Mesenchymal stem cell (in vitro differentiated cells and primary cell): ENCODE data around the gene TANC1.

Experiments
- DNase-seq: peaks from one replicate; pipeline ENCODE4 v3.0.0-alpha.2; 2013
- H2AFZ ChIP-seq: one replicate; pipeline ENCODE4 v1.6.1; 2013; ENCODE audit warnings: low read depth, mild to moderate bottlenecking, control low read depth, inconsistent platforms, low read length, moderate library complexity
- H2AK5ac ChIP-seq: 2 replicates; pipeline ENCODE4 v1.6.1; 2013; ENCODE audit warnings: low read length, moderate library complexity, mild to moderate bottlenecking, inconsistent platforms; ENCODE audit not compliant: severe bottlenecking
- H2BK120ac ChIP-seq: one replicate; pipeline ENCODE4 v1.6.1; 2013; ENCODE audit warnings: low read depth, mild to moderate bottlenecking, inconsistent platforms, low read length, moderate library complexity
- H2BK12ac ChIP-seq, 2 experiments: one replicate each; pipeline ENCODE4 v1.6.1; 2013; ENCODE audit warnings: inconsistent platforms in 2 of 2, low read length in 2 of 2, mild to moderate bottlenecking in 2 of 2, moderate library complexity in 2 of 2, control low read depth in 1 of 2
- H2BK15ac ChIP-seq: one replicate; pipeline ENCODE4 v1.6.1; 2013; ENCODE audit warnings: mild to moderate bottlenecking, low read depth, inconsistent platforms; ENCODE audit not compliant: poor library complexity, severe bottlenecking
- H2BK5ac ChIP-seq: 2 replicates; pipeline ENCODE4 v1.6.1; 2013; ENCODE audit warnings: low read depth, mild to moderate bottlenecking, low read length, control low read depth, inconsistent platforms; ENCODE audit not compliant: poor library complexity, severe bottlenecking
- H3K14ac ChIP-seq, 2 experiments: one replicate each; pipeline ENCODE4 v1.6.1; 2013; ENCODE audit warnings: inconsistent platforms in 2 of 2, low read length in 2 of 2, control low read depth in 1 of 2, mild to moderate bottlenecking in 1 of 2, moderate library complexity in 1 of 2
- H3K18ac ChIP-seq, 2 experiments: one replicate each; pipeline ENCODE4 v1.6.1; 2013; ENCODE audit warnings: inconsistent platforms in 2 of 2, low read length in 2 of 2, control low read depth in 1 of 2, low read depth in 1 of 2, mild to moderate bottlenecking in 1 of 2
- H3K23ac ChIP-seq, 2 experiments: one replicate each; pipeline ENCODE4 v1.6.1; 2013; ENCODE audit warnings: inconsistent platforms in 2 of 2, low read length in 2 of 2, mild to moderate bottlenecking in 2 of 2, moderate library complexity in 2 of 2, control low read depth in 1 of 2
- H3K27ac ChIP-seq: 2 replicates; pipeline ENCODE4 v1.5.1; 2013; ENCODE audit warnings: mild to moderate bottlenecking, moderate library complexity, low read length, control low read depth, inconsistent platforms; ENCODE audit not compliant: poor library complexity, severe bottlenecking
- H3K27me3 ChIP-seq, 2 experiments: 2 replicates each; pipeline versions ENCODE4 v1.6.1 to v1.7.0; 2013; ENCODE audit warnings: low read length in 2 of 2, mild to moderate bottlenecking in 2 of 2, moderate library complexity in 2 of 2, control low read depth in 1 of 2, inconsistent platforms in 1 of 2; ENCODE audit not compliant: control insufficient read depth in 1 of 2, insufficient read depth in 1 of 2
- H3K36me3 ChIP-seq, 2 experiments: 2 replicates each; pipeline versions ENCODE4 v1.6.1 to v1.7.0; 2013; ENCODE audit warnings: low read length in 2 of 2, control low read depth in 1 of 2, inconsistent platforms in 1 of 2, low read depth in 1 of 2, mild to moderate bottlenecking in 1 of 2; ENCODE audit not compliant: insufficient read depth in 2 of 2, control insufficient read depth in 1 of 2
- H3K4ac ChIP-seq, 2 experiments: one replicate each; pipeline ENCODE4 v1.6.1; 2013; ENCODE audit warnings: inconsistent platforms in 2 of 2, low read length in 2 of 2, mild to moderate bottlenecking in 2 of 2, moderate library complexity in 2 of 2, control low read depth in 1 of 2, low read depth in 1 of 2
- H3K4me1 ChIP-seq: 2 replicates; pipeline ENCODE4 v1.6.1; 2013; ENCODE audit warnings: low read depth, low read length, control low read depth; ENCODE audit not compliant: control insufficient read depth, insufficient read depth
- H3K4me2 ChIP-seq: 2 replicates; pipeline ENCODE4 v1.6.1; 2013; ENCODE audit warnings: low read length, mild to moderate bottlenecking, inconsistent platforms; ENCODE audit not compliant: poor library complexity, severe bottlenecking
- H3K4me3 ChIP-seq, 2 experiments: 2 replicates each; pipeline versions ENCODE4 v1.5.1 to v1.7.0; 2013; ENCODE audit warnings: low read length in 2 of 2, mild to moderate bottlenecking in 2 of 2, control low read depth in 1 of 2, low read depth in 1 of 2; ENCODE audit not compliant: insufficient read depth in 1 of 2
- H3K79me1 ChIP-seq: replicated peaks from 2 replicates; pipeline ENCODE4 v1.6.1; 2013; ENCODE audit warnings: mild to moderate bottlenecking, control low read depth, low read length, inconsistent platforms; ENCODE audit not compliant: poor library complexity, severe bottlenecking
- H3K9ac ChIP-seq: 2 replicates; pipeline ENCODE4 v1.7.0; 2013; ENCODE audit warnings: mild to moderate bottlenecking, low read length, moderate library complexity
- H3K9me3 ChIP-seq: 2 replicates; pipeline ENCODE4 v1.7.0; 2013; ENCODE audit warnings: mild to moderate bottlenecking, low read length; ENCODE audit not compliant: control insufficient read depth
- H4K8ac ChIP-seq: one replicate; pipeline ENCODE4 v1.6.1; 2013; ENCODE audit warnings: inconsistent platforms, mild to moderate bottlenecking, low read length, moderate library complexity
- H4K91ac ChIP-seq: one replicate; pipeline ENCODE4 v1.6.1; 2013; ENCODE audit warnings: mild to moderate bottlenecking, low read length, inconsistent platforms
- WGBS: methylation state at CpG from one replicate; pipeline ENCODE4 v1.1.7; 2013; ENCODE audit warnings: mixed read lengths; 5-methylcytosine and 5-hydroxymethylcytosine counted together

Gene TANC1

DNA sequence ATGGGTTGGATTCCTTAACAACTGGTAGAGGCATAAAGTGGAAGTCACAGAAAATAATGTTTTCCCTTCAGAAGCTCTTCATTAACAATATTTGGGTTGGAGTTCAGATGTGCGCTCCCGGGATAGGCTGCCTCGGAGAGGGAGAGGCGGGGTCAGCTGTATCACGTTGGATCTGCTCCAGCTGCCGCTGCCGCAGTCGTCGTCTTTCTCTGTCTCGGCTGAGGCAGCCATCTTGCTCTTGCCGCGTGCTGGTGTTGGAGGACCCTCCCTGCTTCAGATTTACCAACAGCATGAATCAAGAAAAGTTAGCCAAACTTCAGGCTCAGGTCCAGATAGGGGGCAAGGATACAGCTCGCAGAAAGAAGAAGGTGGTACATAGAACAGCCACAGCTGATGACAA is 35.1 kb downstream of the TANC1 start:
- no peak overlapping the region for H3K4me2 ChIP-seq
- no peaks in the 10 kb centered on the region for H3K9me3 ChIP-seq
- no peak overlapping the region for H2BK5ac ChIP-seq
- H4K91ac ChIP-seq: no peak overlapping the region
- no peak overlapping the region for H3K18ac ChIP-seq
- 96% methylated on average over 13 of the region's 13 CpGs for WGBS
- H3K4ac ChIP-seq: no peak overlapping the region
- no peaks in the 10 kb centered on the region for H3K27me3 ChIP-seq
- no peak overlapping the region for H2AFZ ChIP-seq
- H3K14ac ChIP-seq: no peak overlapping the region
- peaks cover 2 to 19% of the 10 kb centered on the region in 2 experiments for H3K36me3 ChIP-seq
- no peak overlapping the region for H2AK5ac ChIP-seq
- H3K9ac ChIP-seq: no peak overlapping the region
- H3K4me1 ChIP-seq: peaks cover 14% of the 10 kb centered on the region
- no peak overlapping the region for H3K4me3 ChIP-seq
- H4K8ac ChIP-seq: no peak overlapping the region
- no peak for DNase-seq
- no peak overlapping the region for H2BK12ac ChIP-seq
- no peak overlapping the region for H2BK120ac ChIP-seq
- H3K79me1 ChIP-seq: peaks cover 42% of the 10 kb centered on the region
- no peak overlapping the region for H3K23ac ChIP-seq
- H3K27ac ChIP-seq: no peak overlapping the region
- H2BK15ac ChIP-seq: no peak overlapping the region

DNA sequence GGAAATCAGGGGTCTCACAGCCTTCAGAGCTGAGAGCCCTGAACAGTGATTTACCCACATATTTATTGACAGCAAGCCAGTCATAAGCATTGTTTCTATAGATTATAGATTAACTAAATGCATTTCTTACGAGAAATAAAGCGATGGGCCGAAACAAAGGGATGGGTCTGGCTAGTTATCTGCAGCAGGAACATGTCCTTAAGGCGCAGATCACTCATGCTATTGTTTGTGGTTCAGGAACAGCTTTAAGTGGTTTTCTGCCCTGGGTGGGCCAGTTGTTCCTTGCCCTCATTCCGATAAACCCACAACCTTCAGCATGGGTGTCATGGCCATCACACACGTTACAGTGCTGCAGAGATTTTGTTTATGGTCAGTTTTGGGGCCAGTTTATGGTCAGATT is 36.4 kb downstream of the TANC1 start:
- Histone ChIP-seq H2BK120ac (no peak overlapping the region), H3K23ac (no peak overlapping the region), H3K4ac (no peak overlapping the region), H2BK12ac (no peak overlapping the region), H3K27ac (no peak overlapping the region), H2AFZ (no peak overlapping the region), H3K27me3 (no peaks in the 10 kb centered on the region), H3K4me3 (no peak overlapping the region), H3K79me1 (peaks cover 34% of the 10 kb centered on the region), H2BK5ac (no peak overlapping the region), H3K14ac (no peak overlapping the region), H4K91ac (no peak overlapping the region), H2AK5ac (no peak overlapping the region), H3K4me1 (peaks cover 10% of the 10 kb centered on the region), H4K8ac (no peak overlapping the region), H3K36me3 (peaks cover 2 to 19% of the 10 kb centered on the region in 2 experiments), H2BK15ac (no peak overlapping the region), H3K9me3 (no peaks in the 10 kb centered on the region), H3K4me2 (no peak overlapping the region), H3K18ac (no peak overlapping the region), H3K9ac (no peak overlapping the region)
- no peak for DNase-seq
- WGBS: 99% methylated on average over 5 of the region's 6 CpGs

DNA sequence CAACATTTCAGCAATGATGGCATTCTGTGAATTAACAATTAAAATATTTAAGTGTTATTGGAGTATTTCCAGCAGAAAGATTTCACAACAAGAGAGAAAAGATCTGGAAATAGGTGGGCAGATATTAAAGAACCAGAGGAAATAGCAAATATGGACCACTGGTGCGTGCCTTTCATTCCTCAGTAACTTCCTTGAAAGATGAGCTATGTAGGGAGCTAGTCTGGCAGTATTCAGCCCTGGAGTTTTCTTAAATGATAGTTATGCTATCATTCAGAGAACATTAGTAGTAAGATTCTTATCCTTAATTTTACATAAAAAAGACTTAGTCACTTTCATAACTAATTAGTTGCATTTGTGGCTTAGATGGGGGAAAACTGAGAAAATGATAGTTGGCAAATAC is 41.5 kb downstream of the TANC1 start:
- 50% methylated on average over 1 of the region's 1 CpG for WGBS

DNA sequence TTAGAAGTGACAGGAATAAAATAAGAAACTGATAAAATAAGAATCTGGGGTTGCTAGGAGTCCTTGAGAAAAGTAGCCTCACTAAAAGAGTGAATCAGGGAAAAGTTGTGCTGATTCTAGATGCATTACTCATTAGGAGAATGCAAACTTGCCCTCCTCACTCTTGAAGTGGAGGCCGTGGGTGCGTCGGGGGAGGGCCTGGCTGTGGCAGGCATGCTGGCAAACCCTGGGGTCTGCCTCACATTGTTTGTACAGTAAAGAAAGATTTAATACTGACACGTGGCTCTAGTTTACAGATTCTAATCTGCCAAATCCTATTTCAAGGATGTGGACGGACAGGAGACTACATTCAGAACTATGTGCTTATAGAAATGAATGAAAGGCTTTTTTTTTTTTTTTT is 41.9 kb downstream of the TANC1 start:
- no peak overlapping the region for H3K4me3 ChIP-seq
- no peak overlapping the region for H3K4ac ChIP-seq
- no peak overlapping the region for H4K91ac ChIP-seq
- H3K27ac ChIP-seq: peak overlapping the region; percentile 38
- no peak overlapping the region for H2BK12ac ChIP-seq
- no peak overlapping the region for H4K8ac ChIP-seq
- no peak overlapping the region for H3K18ac ChIP-seq
- H2AK5ac ChIP-seq: no peak overlapping the region
- peaks cover 2% of the 10 kb centered on the region for H3K4me1 ChIP-seq
- H3K36me3 ChIP-seq: peaks cover 2 to 17% of the 10 kb centered on the region in 2 experiments
- no peaks in the 10 kb centered on the region for H3K27me3 ChIP-seq
- H3K9ac ChIP-seq: peak overlapping the region; percentile 60
- no peak overlapping the region for H2BK120ac ChIP-seq
- no peak overlapping the region for H2BK5ac ChIP-seq
- H3K9me3 ChIP-seq: peaks cover 9% of the 10 kb centered on the region
- H2BK15ac ChIP-seq: no peak overlapping the region
- H3K4me2 ChIP-seq: no peak overlapping the region
- 4% methylated on average over 3 of the region's 5 CpGs for WGBS
- H2AFZ ChIP-seq: no peak overlapping the region
- peaks cover 28% of the 10 kb centered on the region for H3K79me1 ChIP-seq
- no peak overlapping the region for H3K23ac ChIP-seq
- peak; percentile 81 for DNase-seq
- no peak overlapping the region for H3K14ac ChIP-seq

More for the DNA sequence above, 41.5 kb downstream of the TANC1 start:
- Histone ChIP-seq H3K23ac (no peak overlapping the region), H4K8ac (no peak overlapping the region), H2AK5ac (no peak overlapping the region), H2BK15ac (no peak overlapping the region), H2BK12ac (no peak overlapping the region), H3K27me3 (no peaks in the 10 kb centered on the region), H3K79me1 (peaks cover 28% of the 10 kb centered on the region), H3K4me3 (no peak overlapping the region), H2BK5ac (no peak overlapping the region), H3K9ac (peak overlapping the region; percentile 60), H3K4me1 (peaks cover 2% of the 10 kb centered on the region), H3K18ac (no peak overlapping the region), H3K4me2 (no peak overlapping the region), H3K9me3 (peaks cover 5% of the 10 kb centered on the region), H4K91ac (no peak overlapping the region), H2BK120ac (no peak overlapping the region), H3K4ac (no peak overlapping the region), H2AFZ (no peak overlapping the region), H3K36me3 (peaks cover 2 to 15% of the 10 kb centered on the region in 2 experiments), H3K27ac (peak overlapping the region; percentile 58), H3K14ac (no peak overlapping the region)
- DNase-seq: no peak
